Right lobe of liver (tissue), 6 donors: ENCODE data around the gene TIMM29. TPM values are rescaled to one million over a fixed set of nuclear protein-coding genes. Genes with fewer than 3 reads are reported as not detected.
"Not testable (repeated sequence)": the region's sequence is repeated elsewhere in the genome, so short reads cannot be mapped to it uniquely, and the experiment has no call there.

Experiments
- ATAC-seq, 4 donors: fragments of 200-7000 bp; cut with Tn5 transposase; one replicate each; pipeline ENCODE4 v1.9.1; 2020; ENCODE audit warnings: mild to moderate bottlenecking in 4 of 4, moderate library complexity in 4 of 4
- DNase-seq, 3 donors: peaks; one replicate each; pipeline ENCODE4 v3.0.0-alpha.2; 2020
- H3K27ac ChIP-seq, 3 donors: fragments of 200-600 bp; one replicate each; pipeline ENCODE4 v1.8.0; 2022
- H3K27me3 ChIP-seq, 2 donors: fragments of 200-600 bp; one replicate each; pipeline ENCODE4 v1.8.0; 2022
- H3K36me3 ChIP-seq, 4 donors: fragments of 200-600 bp; sonication (generic) in 1 of 4; one replicate each; pipeline versions ENCODE4 v1.5.1 to v1.8.0; 2017 to 2022; ENCODE audit warnings: control low read depth in 1 of 4
- H3K4me1 ChIP-seq, 4 donors: fragments of 200-600 bp; sonication (generic) in 1 of 4; one replicate each; pipeline versions ENCODE4 v1.5.1 to v1.8.0; 2017 to 2022; ENCODE audit warnings: control low read depth in 1 of 4
- H3K4me3 ChIP-seq, 3 donors: fragments of 200-600 bp; one replicate each; pipeline ENCODE4 v1.8.0; 2022
- H3K9me3 ChIP-seq, 4 donors: fragments of 200-600 bp; sonication (generic) in 1 of 4; one replicate each; pipeline versions ENCODE4 v1.5.1 to v1.8.0; 2017 to 2022; ENCODE audit warnings: control low read depth in 1 of 4
- POLR2A ChIP-seq: fragments of 450-650 bp; IDR thresholded peaks from one replicate; pipeline ENCODE4 v1.6.1; 2017; ENCODE audit warnings: antibody characterized with exemption, mild to moderate bottlenecking
- WGBS: methylation state at CpG from one replicate; pipeline ENCODE4 v1.1.6; 2018; ENCODE audit warnings: low coverage, low lambda C conversion rate; ENCODE audit not compliant: insufficient coverage; ENCODE audit errors: missing lambda C conversion rate; 5-methylcytosine and 5-hydroxymethylcytosine counted together
- intact Hi-C, 2 donors: fragments of 100-400 bp; cut with DNase I; formaldehyde crosslinking; loops; one replicate each; pipeline versions ENCODE4 v1.11.2 to v1.14.1; 2022
- total RNA-seq, 6 experiments: library from RNA; depleted of rRNA in 2 of 6; stranded (reverse); fragments of >200 nt in 2 of 6; fragmentation: NEBNext Ultra II Directional in 3 of 6; extraction: Animal tissue kit (Norgen Biotek cat#: 25700) in 3 of 6; gene quantifications; one replicate each; pipeline versions ENCODE4 v1.1.0 to v1.2.4, GENCODE V29; 2016 to 2023
- TF ChIP-seq, protein P1 (sequence below), 4 donors: fragments of 200-600 bp in 3 of 4; fragments of 450-650 bp in 1 of 4; IDR thresholded peaks; one replicate each; pipeline versions ENCODE4 v1.5.1 to v1.8.0; 2016 to 2022; ENCODE audit warnings: antibody characterized with exemption in 4 of 4, mild to moderate bottlenecking in 2 of 4
- donor health status: DM: no; HTN: yes; CAD: no.
- donor health status: DM: no; HTN: no; CAD: no.
- donor health status: DM: no; HTN: no; CAD: no.
- donor health status: DM: no; HTN: yes; CAD: no.
- donor health status: DM: no; HTN: yes; CAD: no.

TIMM29 gene
- total RNA-seq, 6 experiments from 2014 or later: 10.2 to 15.7 (median 11.6) TPM

DNA sequence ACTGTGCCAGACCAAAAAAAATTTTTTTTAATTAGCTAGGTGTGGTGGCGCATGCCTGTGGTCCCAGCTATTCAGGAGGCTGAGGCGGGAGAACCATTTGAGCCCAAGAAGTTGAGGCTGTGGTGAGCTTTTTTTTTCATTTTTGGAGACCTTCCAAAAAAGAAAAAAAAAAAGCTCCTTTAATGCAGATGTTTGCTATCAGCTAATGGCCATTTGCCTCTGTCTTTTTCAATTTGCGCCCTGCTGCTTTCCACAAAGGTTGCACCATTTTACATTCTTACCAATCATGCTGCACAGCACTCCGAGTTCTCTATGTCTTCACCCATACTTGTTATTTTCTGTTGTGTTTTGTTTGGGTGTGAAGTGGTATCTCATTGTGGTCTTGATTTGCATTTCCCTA lies 16.7 kb downstream of the TIMM29 start:
- ATAC-seq: no peak
- no peak for TF ChIP-seq POLR2A
- TF ChIP-seq, protein P1, sequence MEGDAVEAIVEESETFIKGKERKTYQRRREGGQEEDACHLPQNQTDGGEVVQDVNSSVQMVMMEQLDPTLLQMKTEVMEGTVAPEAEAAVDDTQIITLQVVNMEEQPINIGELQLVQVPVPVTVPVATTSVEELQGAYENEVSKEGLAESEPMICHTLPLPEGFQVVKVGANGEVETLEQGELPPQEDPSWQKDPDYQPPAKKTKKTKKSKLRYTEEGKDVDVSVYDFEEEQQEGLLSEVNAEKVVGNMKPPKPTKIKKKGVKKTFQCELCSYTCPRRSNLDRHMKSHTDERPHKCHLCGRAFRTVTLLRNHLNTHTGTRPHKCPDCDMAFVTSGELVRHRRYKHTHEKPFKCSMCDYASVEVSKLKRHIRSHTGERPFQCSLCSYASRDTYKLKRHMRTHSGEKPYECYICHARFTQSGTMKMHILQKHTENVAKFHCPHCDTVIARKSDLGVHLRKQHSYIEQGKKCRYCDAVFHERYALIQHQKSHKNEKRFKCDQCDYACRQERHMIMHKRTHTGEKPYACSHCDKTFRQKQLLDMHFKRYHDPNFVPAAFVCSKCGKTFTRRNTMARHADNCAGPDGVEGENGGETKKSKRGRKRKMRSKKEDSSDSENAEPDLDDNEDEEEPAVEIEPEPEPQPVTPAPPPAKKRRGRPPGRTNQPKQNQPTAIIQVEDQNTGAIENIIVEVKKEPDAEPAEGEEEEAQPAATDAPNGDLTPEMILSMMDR (IDR thresholded peaks at IDR 0.05): no peak
- WGBS: 100% methylated on average over 2 of the region's 4 CpGs
- Histone ChIP-seq H3K27ac (no peak overlapping the region), H3K4me1 (peaks cover 0 to 20% (median 4%) of the 10 kb centered on the region in 4 donors), H3K9me3 (no peaks in the 10 kb centered on the region), H3K36me3 (no peaks in the 10 kb centered on the region), H3K27me3 (no peaks in the 10 kb centered on the region), H3K4me3 (no peak overlapping the region)
- intact Hi-C loops: no loop called here
- DNase-seq: no peak

DNA sequence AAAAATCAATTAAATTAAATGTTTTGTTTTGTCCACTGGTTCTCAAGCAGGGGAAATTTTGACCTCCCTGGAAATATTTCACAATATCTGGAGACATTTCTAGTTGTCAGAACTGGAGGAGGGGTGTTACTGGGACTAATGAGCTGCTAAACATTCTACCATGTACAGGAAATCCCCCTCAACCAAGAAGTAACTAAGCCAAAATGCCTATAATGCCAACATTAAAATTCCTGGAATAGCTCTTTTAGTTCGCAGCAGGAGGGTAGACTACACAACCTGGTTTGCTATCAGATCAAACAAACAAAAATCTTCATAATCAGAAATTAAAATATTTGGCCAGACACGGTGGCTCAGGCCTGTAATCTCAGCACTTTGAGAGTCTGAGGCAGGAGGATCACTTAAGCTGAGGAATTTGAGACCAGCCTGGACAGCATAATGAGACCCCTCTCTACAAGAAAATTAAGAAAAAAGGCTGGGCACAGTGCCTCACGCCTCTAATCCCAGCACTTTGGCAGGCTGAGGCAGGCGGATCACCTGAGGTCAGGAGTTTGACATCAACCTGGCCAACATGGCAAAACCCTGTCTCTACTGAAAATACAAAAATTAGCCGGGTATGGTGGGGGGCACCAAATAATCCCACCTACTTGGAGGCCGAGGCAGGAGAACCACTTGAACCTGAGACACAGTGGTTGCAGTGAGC lies 18.5 kb downstream of the TIMM29 start:
- peak in 3 of 4 donors; percentile 52 to 62 (median 61) for ATAC-seq
- DNase-seq: no peak

DNA sequence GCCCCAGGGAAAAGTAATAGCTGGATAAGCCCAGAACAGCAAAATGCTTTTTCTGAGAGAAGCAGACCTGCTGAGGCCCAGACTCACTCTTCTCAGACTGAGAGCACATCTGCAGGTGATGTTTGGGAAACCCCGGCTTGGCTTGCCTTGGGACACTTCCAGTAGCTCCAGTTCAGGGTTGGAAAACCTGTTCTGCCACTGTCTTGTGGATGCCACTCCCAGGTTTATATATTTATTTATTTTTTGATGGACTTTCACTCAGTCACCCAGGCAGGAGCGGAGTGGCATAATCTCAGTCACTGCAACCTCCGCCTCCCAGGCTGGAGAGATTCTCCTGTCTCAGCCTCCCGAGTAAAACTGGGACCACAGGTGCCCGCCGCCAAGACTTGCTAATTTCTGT lies 24.2 kb downstream of the TIMM29 start:
- no peak for TF ChIP-seq POLR2A
- TF ChIP-seq, protein P1 (IDR thresholded peaks at IDR 0.05): no peak
- Histone ChIP-seq H3K27ac (no peak overlapping the region), H3K27me3 (no peaks in the 10 kb centered on the region), H3K4me1 (no peaks in the 10 kb centered on the region), H3K36me3 (no peaks in the 10 kb centered on the region), H3K9me3 (no peaks in the 10 kb centered on the region), H3K4me3 (no peak overlapping the region)
- 75% methylated on average over 6 of the region's 6 CpGs for WGBS
- DNase-seq (no peak), ATAC-seq (no peak)
- intact Hi-C loops: no loop called here

More for the DNA sequence above, 18.5 kb downstream of the TIMM29 start:
- no peaks in the 10 kb centered on the region for H3K36me3 ChIP-seq
- H3K4me3 ChIP-seq: no peak overlapping the region
- 35% methylated on average over 6 of the region's 6 CpGs for WGBS
- peaks cover 0 to 18% (median 4%) of the 10 kb centered on the region in 4 donors for H3K4me1 ChIP-seq
- TF ChIP-seq, protein P1 (IDR thresholded peaks at IDR 0.05): no peak
- TF ChIP-seq POLR2A: no peak
- no peaks in the 10 kb centered on the region for H3K27me3 ChIP-seq
- H3K9me3 ChIP-seq: no peaks in the 10 kb centered on the region
- peak overlapping the region in 1 of 3 donors; percentile 30 for H3K27ac ChIP-seq
- intact Hi-C loops: no loop called here

DNA sequence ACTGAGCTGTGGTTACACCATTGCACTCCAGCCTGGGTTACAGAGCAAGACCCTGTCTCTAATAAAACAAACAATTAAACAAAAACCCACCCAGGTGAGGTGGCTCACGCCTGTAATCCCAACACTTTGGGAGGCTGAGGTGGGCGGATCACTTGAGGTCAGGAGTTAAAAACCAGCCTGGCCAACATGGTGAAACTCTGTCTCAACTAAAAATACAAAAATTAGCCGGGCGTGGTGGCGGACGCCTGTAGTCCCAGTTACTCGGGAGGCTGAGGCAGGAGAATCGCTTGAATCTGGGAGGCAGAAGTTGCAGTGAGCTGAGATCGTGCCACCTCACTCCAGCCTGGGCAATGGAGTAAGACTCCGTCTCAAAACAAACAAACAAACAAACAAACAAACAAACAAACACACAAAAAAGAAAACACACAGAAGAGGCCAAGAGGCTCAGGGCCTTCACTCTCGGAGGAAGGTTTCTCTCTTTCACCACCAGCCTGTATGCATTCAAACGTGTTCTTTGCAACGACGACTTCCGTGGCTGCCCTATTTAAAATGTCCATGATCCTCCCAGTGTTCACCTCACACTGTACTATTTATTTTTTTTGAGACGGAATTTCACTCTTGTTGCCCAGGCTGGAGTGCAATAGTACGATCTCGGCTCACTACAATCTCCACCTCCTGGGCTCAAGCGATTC lies 30.8 kb downstream of the TIMM29 start:
- Histone ChIP-seq H3K27ac (peak overlapping the region in 1 of 3 donors; percentile 84), H3K4me1 (peaks cover 0 to 13% (median 4%) of the 10 kb centered on the region in 4 donors), H3K4me3 (peak overlapping the region in 2 of 3 donors; percentile 84 to 91)
- 76% methylated on average over 12 of the region's 19 CpGs for WGBS
- DNase-seq, H3K36me3 ChIP-seq, H3K27me3 ChIP-seq, ATAC-seq, H3K9me3 ChIP-seq, intact Hi-C loops: not testable (repeated sequence)
